ENCODE results near the gene MLXIP.

Gene MLXIP

GRCh38 chr12:122078141-122079032 is at the start of gene MLXIP:
MLXIP (plus strand) TSS chr12:122078756; CDS start chr12:122078854, 98 bp downstream.
- H3K27ac ChIP-seq: no peak within 1 kb of the TSS
- no peak for DNase-seq (ENCODE audit: low read depth, low spot score)
- H3K9ac ChIP-seq (ENCODE audit: insufficient read length): peak within 1 kb of the TSS; percentile 80
- H3K4me3 ChIP-seq: peak within 1 kb of the TSS; percentile 91
- H3K36me3 ChIP-seq (ENCODE audit: insufficient read depth, low read length): no peaks in the 10 kb centered on the region
- TF ChIP-seq FOXP2 (optimal IDR thresholded peaks at IDR 0.05; ENCODE audit: control extremely low read depth, extremely low read length, insufficient read depth) (no peak), POLR2AphosphoS5 (IDR thresholded peaks at IDR 0.05; ENCODE audit: borderline replicate concordance, low read depth, low read length) (peak; percentile 65; the same call in 1 of the 2 replicates), EZH2 (IDR thresholded peaks at IDR 0.05) (no peak)
- H3K9me3 ChIP-seq (ENCODE audit: low read depth, low read length): no peaks in the 10 kb centered on the region

GRCh38 chr12:122028905-122029560 is 49.5 kb upstream of the MLXIP start:
- H3K9ac ChIP-seq (ENCODE audit: insufficient read length): no peak overlapping the region
- no peaks in the 10 kb centered on the region for H3K36me3 ChIP-seq (ENCODE audit: insufficient read depth, low read length)
- TF ChIP-seq EZH2 (IDR thresholded peaks at IDR 0.05) (no peak), POLR2AphosphoS5 (IDR thresholded peaks at IDR 0.05; ENCODE audit: borderline replicate concordance, low read depth, low read length) (no peak), FOXP2 (optimal IDR thresholded peaks at IDR 0.05; ENCODE audit: control extremely low read depth, extremely low read length, insufficient read depth) (no peak)

GRCh38 chr12:122029620-122030423 is 48.7 kb upstream of the MLXIP start:
- no peaks in the 10 kb centered on the region for H3K9me3 ChIP-seq (ENCODE audit: low read depth, low read length)
- no peak overlapping the region for H3K4me3 ChIP-seq
- H3K27ac ChIP-seq: no peak overlapping the region
- H3K9ac ChIP-seq (ENCODE audit: insufficient read length): no peak overlapping the region
- no peak for DNase-seq (ENCODE audit: low read depth, low spot score)
- H3K36me3 ChIP-seq (ENCODE audit: insufficient read depth, low read length): peaks cover under 1% of the 10 kb centered on the region; the same call in 1 of the 2 replicates
- TF ChIP-seq POLR2AphosphoS5 (IDR thresholded peaks at IDR 0.05; ENCODE audit: borderline replicate concordance, low read depth, low read length) (no peak), FOXP2 (optimal IDR thresholded peaks at IDR 0.05; ENCODE audit: control extremely low read depth, extremely low read length, insufficient read depth) (no peak), EZH2 (IDR thresholded peaks at IDR 0.05) (no peak)

More at GRCh38 chr12:122028905-122029560, 49.5 kb upstream of the MLXIP start:
- Histone ChIP-seq H3K9me3 (ENCODE audit: low read depth, low read length) (no peaks in the 10 kb centered on the region), H3K27ac (peak overlapping the region; percentile 13; the same call in 1 of the 2 replicates), H3K4me3 (no peak overlapping the region)
- no peak for DNase-seq (ENCODE audit: low read depth, low spot score)

GRCh38 chr12:122030424-122031035 is 48.0 kb upstream of the MLXIP start:
- Histone ChIP-seq H3K9me3 (ENCODE audit: low read depth, low read length) (no peaks in the 10 kb centered on the region), H3K9ac (ENCODE audit: insufficient read length) (no peak overlapping the region), H3K4me3 (no peak overlapping the region), H3K27ac (no peak overlapping the region), H3K36me3 (ENCODE audit: insufficient read depth, low read length) (peaks cover 7% of the 10 kb centered on the region; the same call in 1 of the 2 replicates)
- TF ChIP-seq FOXP2 (optimal IDR thresholded peaks at IDR 0.05; ENCODE audit: control extremely low read depth, extremely low read length, insufficient read depth): no peak
- no peak for TF ChIP-seq EZH2 (IDR thresholded peaks at IDR 0.05)
- TF ChIP-seq POLR2AphosphoS5 (IDR thresholded peaks at IDR 0.05; ENCODE audit: borderline replicate concordance, low read depth, low read length): no peak
- DNase-seq (ENCODE audit: low read depth, low spot score): no peak

- Histone ChIP-seq H3K27ac (no peak overlapping the region), H3K9me3 (ENCODE audit: low read depth, low read length) (no peaks in the 10 kb centered on the region), H3K9ac (ENCODE audit: insufficient read length) (no peak overlapping the region), H3K4me3 (no peak overlapping the region), H3K36me3 (ENCODE audit: insufficient read depth, low read length) (peaks cover 18% of the 10 kb centered on the region)
- no peak for TF ChIP-seq FOXP2 (optimal IDR thresholded peaks at IDR 0.05; ENCODE audit: control extremely low read depth, extremely low read length, insufficient read depth)
- no peak for TF ChIP-seq EZH2 (IDR thresholded peaks at IDR 0.05)
- no peak for TF ChIP-seq POLR2AphosphoS5 (IDR thresholded peaks at IDR 0.05; ENCODE audit: borderline replicate concordance, low read depth, low read length)
- no peak for DNase-seq (ENCODE audit: low read depth, low spot score)
These were observed 47.0 kb upstream of the MLXIP start for GRCh38 chr12:122031342-122032216.

GRCh38 chr12:122032580-122032979 is 46.0 kb upstream of the MLXIP start:
- H3K9me3 ChIP-seq (ENCODE audit: low read depth, low read length): no peaks in the 10 kb centered on the region
- no peak overlapping the region for H3K27ac ChIP-seq
- TF ChIP-seq FOXP2 (optimal IDR thresholded peaks at IDR 0.05; ENCODE audit: control extremely low read depth, extremely low read length, insufficient read depth) (no peak), POLR2AphosphoS5 (IDR thresholded peaks at IDR 0.05; ENCODE audit: borderline replicate concordance, low read depth, low read length) (no peak), EZH2 (IDR thresholded peaks at IDR 0.05) (no peak)
- no peak overlapping the region for H3K4me3 ChIP-seq
- no peak overlapping the region for H3K9ac ChIP-seq (ENCODE audit: insufficient read length)
- DNase-seq (ENCODE audit: low read depth, low spot score): no peak
- H3K36me3 ChIP-seq (ENCODE audit: insufficient read depth, low read length): peaks cover 26% of the 10 kb centered on the region

- Histone ChIP-seq H3K36me3 (ENCODE audit: insufficient read depth, low read length) (peaks cover 37% of the 10 kb centered on the region), H3K27ac (no peak overlapping the region), H3K9ac (ENCODE audit: insufficient read length) (no peak overlapping the region), H3K4me3 (no peak overlapping the region), H3K9me3 (ENCODE audit: low read depth, low read length) (no peaks in the 10 kb centered on the region)
- no peak for DNase-seq (ENCODE audit: low read depth, low spot score)
- no peak for TF ChIP-seq POLR2AphosphoS5 (IDR thresholded peaks at IDR 0.05; ENCODE audit: borderline replicate concordance, low read depth, low read length)
- no peak for TF ChIP-seq FOXP2 (optimal IDR thresholded peaks at IDR 0.05; ENCODE audit: control extremely low read depth, extremely low read length, insufficient read depth)
These were observed 43.3 kb upstream of the MLXIP start for GRCh38 chr12:122035292-122035691.

Measured in SK-N-MC (cell line).